Daoy (cell line): ENCODE measurements around the gene STK11. TPM values are rescaled to one million over a fixed set of nuclear protein-coding genes. Genes with fewer than 3 reads are reported as not detected.

ENCODE experiments used
- DNase-seq: peaks from one replicate; pipeline ENCODE4 v3.0.0-alpha.2; 2015; ENCODE audit warnings: low read depth
- total RNA-seq: library from RNA; depleted of rRNA; stranded (reverse); fragments of >200 nt; shearing (Covaris generic); gene quantifications from 2 replicates; pipeline ENCODE4 v1.2.3, GENCODE V29; 2014; rRNA removed

The STK11 gene
- 72.7 and 83.5 TPM in 2 replicates for total RNA-seq

GRCh38 chr19:1205114-1206099 lies at the start of gene STK11:
TSS of gene STK11 (plus strand) at chr19:1205778. CDS start at chr19:1206914, 1,136 bp downstream.
- peak; percentile 99 for DNase-seq

GRCh38 chr19:1156305-1156801 lies 49.2 kb upstream of the STK11 start:
- DNase-seq, result no peak

GRCh38 chr19:1156830-1157615 lies 48.6 kb upstream of the STK11 start:
- no peak for DNase-seq

- no peak for DNase-seq
Observed at GRCh38 chr19:1157931-1158884, 47.4 kb upstream of the STK11 start.

GRCh38 chr19:1158885-1159448 lies 46.6 kb upstream of the STK11 start:
- DNase-seq, result no peak

- no peak for DNase-seq
Observed at GRCh38 chr19:1159864-1160595, 45.5 kb upstream of the STK11 start.

- DNase-seq, result no peak
Observed at GRCh38 chr19:1161716-1162115, 43.9 kb upstream of the STK11 start.

GRCh38 chr19:1162404-1163282 lies 42.9 kb upstream of the STK11 start:
- DNase-seq, result no peak

GRCh38 chr19:1163283-1163933 lies 42.2 kb upstream of the STK11 start:
- no peak for DNase-seq

GRCh38 chr19:1163934-1164683 lies 41.5 kb upstream of the STK11 start:
- DNase-seq, result no peak

GRCh38 chr19:1164684-1165531 lies 40.7 kb upstream of the STK11 start:
- no peak for DNase-seq

GRCh38 chr19:1166872-1167573 lies 38.6 kb upstream of the STK11 start:
- DNase-seq, result no peak

- no peak for DNase-seq
Observed at GRCh38 chr19:1167687-1168571, 37.6 kb upstream of the STK11 start.

- peak; percentile 93 for DNase-seq
Observed at GRCh38 chr19:1168572-1169410, 36.8 kb upstream of the STK11 start.
